HEK293 (cell line): ENCODE results near the gene KCNH8.

Experiments used
- CTCF ChIA-PET: fragments of 350-600 bp; formaldehyde crosslinking; extraction: SDS; loops from one replicate; lab custom pipeline; 2021; ENCODE audit warnings: antibody characterized with exemption; lab: Yijun Ruan, JAX
- POLR2A ChIA-PET: fragments of 300-600 bp; formaldehyde crosslinking; extraction: SDS; loops from one replicate; lab custom pipeline; 2020; ENCODE audit warnings: antibody characterized with exemption, inconsistent platforms; lab: Yijun Ruan, JAX
- H3K27ac ChIP-seq: fragments of 200-500 bp; sonication (Bioruptor generic); 2 replicates; pipeline ENCODE4 v1.5.1; 2014; ENCODE audit warnings: low read depth, low read length, control low read depth, inconsistent platforms; ENCODE audit errors: extremely low read depth
- H3K36me3 ChIP-seq, 2 experiments: fragments of 200-500 bp in 1 of 2; sonication (Bioruptor generic) in 1 of 2; 1 replicate in 1 of 2; 2 replicates in 1 of 2; pipeline ENCODE4 v1.5.1; 2014 to 2017; ENCODE audit warnings: inconsistent platforms in 2 of 2, low read length in 2 of 2; ENCODE audit not compliant: control insufficient read depth in 2 of 2, insufficient read depth in 1 of 2
- H3K4me1 ChIP-seq: fragments of 200-500 bp; sonication (Bioruptor generic); 2 replicates; pipeline ENCODE4 v1.5.1; 2014; ENCODE audit warnings: mild to moderate bottlenecking, low read length, inconsistent platforms; ENCODE audit not compliant: control insufficient read depth, insufficient read depth
- H3K4me3 ChIP-seq: 2 replicates; pipeline ENCODE4 v1.5.1; 2011; ENCODE audit warnings: low read depth, mild to moderate bottlenecking, control low read depth, low read length, moderate library complexity
- H3K9me3 ChIP-seq: fragments of 200-500 bp; sonication (Bioruptor generic); 2 replicates; pipeline ENCODE4 v1.5.1; 2014; ENCODE audit warnings: low read depth, low read length, inconsistent platforms; ENCODE audit not compliant: control insufficient read depth, insufficient read depth
- ATF2 ChIP-seq: fragments of 450-650 bp; formaldehyde crosslinking; IDR thresholded peaks from 2 replicates; pipeline ENCODE4 v1.5.1; 2016; ENCODE audit warnings: missing biosample characterization, missing genetic modification characterization, low read depth
- ELK4 ChIP-seq: IDR thresholded peaks from 2 replicates; pipeline ENCODE4 v1.6.1; 2011; ENCODE audit warnings: mild to moderate bottlenecking, low read depth, low read length, borderline replicate concordance
- GLIS1 ChIP-seq: fragments of 450-650 bp; formaldehyde crosslinking; IDR thresholded peaks from 2 replicates; pipeline ENCODE4 v1.5.1; 2016; ENCODE audit warnings: missing biosample characterization, missing genetic modification characterization
- GLIS2 ChIP-seq: fragments of 450-650 bp; formaldehyde crosslinking; IDR thresholded peaks from 2 replicates; pipeline ENCODE4 v1.5.1; 2016; ENCODE audit warnings: missing biosample characterization, missing genetic modification characterization
- KLF1 ChIP-seq: fragments of 450-650 bp; formaldehyde crosslinking; IDR thresholded peaks from 2 replicates; pipeline ENCODE4 v1.5.1; 2016; ENCODE audit warnings: missing biosample characterization, missing genetic modification characterization
- KLF17 ChIP-seq: fragments of 450-650 bp; formaldehyde crosslinking; IDR thresholded peaks from 2 replicates; pipeline ENCODE4 v1.5.1; 2016; ENCODE audit warnings: missing biosample characterization, missing genetic modification characterization
- PRDM6 ChIP-seq: fragments of 450-650 bp; formaldehyde crosslinking; IDR thresholded peaks from 2 replicates; pipeline ENCODE4 v1.5.1; 2017; ENCODE audit warnings: missing biosample characterization, missing genetic modification characterization
- ZBTB1 ChIP-seq: fragments of 450-650 bp; formaldehyde crosslinking; IDR thresholded peaks from 2 replicates; pipeline ENCODE4 v1.5.1; 2016; ENCODE audit warnings: missing biosample characterization, missing genetic modification characterization
- ZNF112 ChIP-seq: fragments of 450-650 bp; formaldehyde crosslinking; IDR thresholded peaks from 2 replicates; pipeline ENCODE4 v1.5.0; 2017; ENCODE audit warnings: missing biosample characterization, missing genetic modification characterization
- ZNF133 ChIP-seq: fragments of 450-650 bp; formaldehyde crosslinking; IDR thresholded peaks from 2 replicates; pipeline ENCODE4 v1.5.1; 2016; ENCODE audit warnings: missing biosample characterization, missing genetic modification characterization
- ZNF140 ChIP-seq: fragments of 450-650 bp; formaldehyde crosslinking; IDR thresholded peaks from 2 replicates; pipeline ENCODE4 v1.5.1; 2016; ENCODE audit warnings: missing biosample characterization, missing genetic modification characterization
- ZNF146 ChIP-seq: fragments of 450-650 bp; formaldehyde crosslinking; IDR thresholded peaks from 2 replicates; pipeline ENCODE4 v1.5.1; 2016; ENCODE audit warnings: missing biosample characterization, missing genetic modification characterization
- ZNF157 ChIP-seq: fragments of 450-650 bp; formaldehyde crosslinking; IDR thresholded peaks from 2 replicates; pipeline ENCODE4 v1.5.1; 2016; ENCODE audit warnings: missing biosample characterization, missing genetic modification characterization
- ZNF266 ChIP-seq: fragments of 450-650 bp; formaldehyde crosslinking; IDR thresholded peaks from 2 replicates; pipeline ENCODE4 v1.5.1; 2016; ENCODE audit warnings: missing biosample characterization, missing genetic modification characterization, low read depth
- ZNF292 ChIP-seq: fragments of 450-650 bp; formaldehyde crosslinking; IDR thresholded peaks from 2 replicates; pipeline ENCODE4 v1.5.1; 2016; ENCODE audit warnings: low read depth, missing biosample characterization, missing genetic modification characterization, borderline replicate concordance
- ZNF37A ChIP-seq: fragments of 450-650 bp; IDR thresholded peaks from 2 replicates; pipeline ENCODE4 v1.5.1; 2018; ENCODE audit warnings: missing biosample characterization, missing genetic modification characterization
- ZNF426 ChIP-seq: fragments of 450-650 bp; formaldehyde crosslinking; IDR thresholded peaks from 2 replicates; pipeline ENCODE4 v1.5.1; 2017; ENCODE audit warnings: missing biosample characterization, missing genetic modification characterization, mild to moderate bottlenecking, inconsistent platforms, moderate library complexity
- ZNF548 ChIP-seq: fragments of 450-650 bp; formaldehyde crosslinking; IDR thresholded peaks from 2 replicates; pipeline ENCODE4 v1.5.1; 2016; ENCODE audit warnings: missing biosample characterization, missing genetic modification characterization
- ZNF558 ChIP-seq: fragments of 450-650 bp; formaldehyde crosslinking; IDR thresholded peaks from 2 replicates; pipeline ENCODE4 v1.5.1; 2016; ENCODE audit warnings: missing biosample characterization, missing genetic modification characterization
- ZNF621 ChIP-seq: fragments of 450-650 bp; formaldehyde crosslinking; IDR thresholded peaks from 2 replicates; pipeline ENCODE4 v1.5.1; 2017; ENCODE audit warnings: missing biosample characterization, missing genetic modification characterization
- ZNF777 ChIP-seq: fragments of 450-650 bp; formaldehyde crosslinking; IDR thresholded peaks from 2 replicates; pipeline ENCODE4 v1.5.1; 2017; ENCODE audit warnings: missing biosample characterization, missing genetic modification characterization, borderline replicate concordance
- ZSCAN18 ChIP-seq: fragments of 450-650 bp; formaldehyde crosslinking; IDR thresholded peaks from 2 replicates; pipeline ENCODE4 v1.5.1; 2016; ENCODE audit warnings: missing biosample characterization, missing genetic modification characterization
- ZSCAN4 ChIP-seq: fragments of 450-650 bp; formaldehyde crosslinking; IDR thresholded peaks from 2 replicates; pipeline ENCODE4 v1.5.1; 2017; ENCODE audit warnings: missing biosample characterization, missing genetic modification characterization

KCNH8 gene

GRCh38 chr3:19432669-19433068 lies 284.4 kb downstream of the KCNH8 start:
- CTCF ChIA-PET: no interaction called here
- H3K27ac ChIP-seq: no peak overlapping the region
- H3K9me3 ChIP-seq: no peaks in the 10 kb centered on the region
- H3K4me3 ChIP-seq: no peak overlapping the region
- POLR2A ChIA-PET: no interaction called here
- H3K4me1 ChIP-seq: no peaks in the 10 kb centered on the region
- no peak for TF ChIP-seq ZNF266
- no peak for TF ChIP-seq ZNF621 (tag by site-specific recombination)
- no peak for TF ChIP-seq ZNF37A (tag by site-specific recombination)
- no peak for TF ChIP-seq ZNF777 (tag by site-specific recombination)
- no peaks in the 10 kb centered on the region for H3K36me3 ChIP-seq

- TF ChIP-seq ZNF426: no peak
- no peak for TF ChIP-seq ZNF292 (tag by site-specific recombination)
- TF ChIP-seq ZNF548 (tag by site-specific recombination): no peak
- no peak for TF ChIP-seq KLF1
- TF ChIP-seq ZSCAN18 (tag by site-specific recombination): no peak
- TF ChIP-seq ZNF558: no peak
- TF ChIP-seq GLIS2 (tag by site-specific recombination): no peak
- TF ChIP-seq ZNF112 (tag by site-specific recombination): no peak
- TF ChIP-seq ZBTB1: no peak
- no peak for TF ChIP-seq GLIS1
- TF ChIP-seq ATF2 (tag by site-specific recombination): no peak
- Histone ChIP-seq H3K9me3 (no peaks in the 10 kb centered on the region), H3K27ac (no peak overlapping the region), H3K36me3 (no peaks in the 10 kb centered on the region), H3K4me3 (no peak overlapping the region), H3K4me1 (no peaks in the 10 kb centered on the region)
- ChIA-PET POLR2A (no interaction called here), CTCF (no interaction called here)
Observed at GRCh38 chr3:19436746-19437145, 288.4 kb downstream of the KCNH8 start.

- no peaks in the 10 kb centered on the region for H3K9me3 ChIP-seq
- TF ChIP-seq ZNF133 (tag by site-specific recombination): 0 out of 2 replicates have a peak, but pooled peaks have one; percentile 15
- no peak for TF ChIP-seq ZNF157 (tag by site-specific recombination)
- no peak for TF ChIP-seq ZNF621 (tag by site-specific recombination)
- TF ChIP-seq ZNF140: no peak
- ChIA-PET CTCF (interaction anchor here (0.7 kb wide), 1 partner anchor 696 kb away, joined by 3 read pairs; no protein-coding TSS in a partner anchor), POLR2A (no interaction called here)
- H3K27ac ChIP-seq: no peak overlapping the region
- H3K4me3 ChIP-seq: no peak overlapping the region
- H3K36me3 ChIP-seq: no peaks in the 10 kb centered on the region
- no peaks in the 10 kb centered on the region for H3K4me1 ChIP-seq
Observed at GRCh38 chr3:19439944-19440343, 291.6 kb downstream of the KCNH8 start.

GRCh38 chr3:19446138-19446537 lies 297.8 kb downstream of the KCNH8 start:
- no peak overlapping the region for H3K4me3 ChIP-seq
- no peaks in the 10 kb centered on the region for H3K4me1 ChIP-seq
- no peak overlapping the region for H3K27ac ChIP-seq
- ChIA-PET CTCF (no interaction called here), POLR2A (no interaction called here)
- no peaks in the 10 kb centered on the region for H3K9me3 ChIP-seq
- no peaks in the 10 kb centered on the region for H3K36me3 ChIP-seq
- TF ChIP-seq PRDM6 (tag by site-specific recombination): no peak
- no peak for TF ChIP-seq KLF17 (tag by site-specific recombination)
- TF ChIP-seq ELK4: no peak
- TF ChIP-seq ZSCAN4 (tag by site-specific recombination): no peak
- TF ChIP-seq ZNF548 (tag by site-specific recombination): no peak
- TF ChIP-seq ZNF146: no peak
